Panc1 (cell line): Measurements from ENCODE around the gene ASB5. TPM values are rescaled to one million over a fixed set of nuclear protein-coding genes. Genes with fewer than 3 reads are reported as not detected.

Source experiments
- ATAC-seq: fragments of 200-7000 bp; cut with Tn5 transposase; 2 replicates; pipeline ENCODE4 v1.9.1; 2020; ENCODE audit warnings: mild to moderate bottlenecking, moderate library complexity
- BruUV-seq: library from RNA; stranded (reverse); fragments of 400-500 nt; replicated peaks from 2 replicates; lab custom pipeline; 2021; lab: Mats Ljungman, UMichigan
- CTCF ChIA-PET: fragments of 300-600 bp; sonication (Branson Sonifier 250); formaldehyde crosslinking; loops from one replicate; lab custom pipeline; 2022; ENCODE audit warnings: antibody characterized with exemption; lab: Charles Lee
- POLR2A ChIA-PET: fragments of 300-600 bp; sonication (Branson Sonifier 250); formaldehyde crosslinking; loops from one replicate; lab custom pipeline; 2022; ENCODE audit warnings: antibody characterized with exemption; lab: Charles Lee
- DNase-seq: peaks from one replicate; pipeline ENCODE4 v3.0.0-alpha.2; 2010; ENCODE audit warnings: low read depth, low spot score
- H3K27ac ChIP-seq: 2 replicates; pipeline ENCODE4 v1.5.1; 2011; ENCODE audit warnings: mild to moderate bottlenecking, low read length, inconsistent platforms
- H3K27me3 ChIP-seq: fragments of 200-500 bp; sonication (Bioruptor generic); 2 replicates; pipeline ENCODE4 v1.6.0; 2014; ENCODE audit warnings: low read length, inconsistent platforms; ENCODE audit not compliant: control insufficient read depth, insufficient read depth
- H3K36me3 ChIP-seq: fragments of 200-500 bp; sonication (Bioruptor generic); 2 replicates; pipeline ENCODE4 v1.5.1; 2014; ENCODE audit warnings: inconsistent platforms, mild to moderate bottlenecking, low read length, moderate library complexity; ENCODE audit not compliant: control insufficient read depth, insufficient read depth
- H3K4me1 ChIP-seq: 2 replicates; pipeline ENCODE4 v1.5.1; 2011; ENCODE audit warnings: inconsistent platforms, mild to moderate bottlenecking, low read length, moderate library complexity; ENCODE audit not compliant: control insufficient read depth, insufficient read depth
- H3K4me3 ChIP-seq, 2 experiments: 2 replicates each; pipeline ENCODE4 v1.5.1; 2011 to 2012; ENCODE audit warnings: low read depth in 2 of 2, low read length in 2 of 2, mild to moderate bottlenecking in 2 of 2, inconsistent platforms in 1 of 2, moderate library complexity in 1 of 2
- H3K9me3 ChIP-seq: fragments of 200-500 bp; sonication (Bioruptor generic); 2 replicates; pipeline ENCODE4 v1.5.1; 2014; ENCODE audit warnings: low read depth, mild to moderate bottlenecking, inconsistent platforms, low read length, moderate library complexity; ENCODE audit not compliant: control insufficient read depth, insufficient read depth
- POLR2AphosphoS5 ChIP-seq: IDR thresholded peaks from 2 replicates; pipeline ENCODE4 v1.6.1; 2012; ENCODE audit warnings: mild to moderate bottlenecking, low read depth, low read length, moderate library complexity
- SIN3A ChIP-seq: IDR thresholded peaks from 2 replicates; pipeline ENCODE4 v1.6.1; 2012; ENCODE audit warnings: low read depth, mild to moderate bottlenecking, low read length, moderate library complexity, borderline replicate concordance; ENCODE audit not compliant: insufficient read depth
- TCF7L2 ChIP-seq: IDR thresholded peaks from 2 replicates; pipeline ENCODE4 v1.6.1; 2011; ENCODE audit warnings: mild to moderate bottlenecking, low read depth, low read length, inconsistent platforms
- in situ Hi-C: cut with HindIII; loops from 2 replicates; pipeline ENCODE4 v1.10.0; 2016; ENCODE audit warnings: low sequenced_read_pairs, low pct_unique_long_range_greater_than_20kb
- intact Hi-C: fragments of 100-400 bp; cut with micrococcal nuclease; formaldehyde crosslinking; loops from one replicate; pipeline ENCODE4 v1.10.0; 2022; ENCODE audit not compliant: unreplicated experiment
- total RNA-seq: library from RNA; stranded (reverse); gene quantifications from one replicate; pipeline ENCODE4 v1.2.1, GENCODE V29; 2021; ENCODE audit not compliant: unreplicated experiment
- TF ChIP-seq, protein P1 (sequence below), 2 experiments: IDR thresholded peaks; 2 replicates each; pipeline ENCODE4 v1.6.1; 2011 to 2012; ENCODE audit warnings: low read depth in 2 of 2, control low read depth in 1 of 2, low read length in 1 of 2, mild to moderate bottlenecking in 1 of 2, moderate library complexity in 1 of 2; ENCODE audit not compliant: insufficient read depth in 1 of 2
- TF ChIP-seq, protein P2 (sequence below): fragments of 450-650 bp; IDR thresholded peaks from 2 replicates; pipeline ENCODE4 v1.5.1; 2017; ENCODE audit warnings: mild to moderate bottlenecking

ASB5 gene
- total RNA-seq, 1 experiment from 2014 or later: not detected

DNA sequence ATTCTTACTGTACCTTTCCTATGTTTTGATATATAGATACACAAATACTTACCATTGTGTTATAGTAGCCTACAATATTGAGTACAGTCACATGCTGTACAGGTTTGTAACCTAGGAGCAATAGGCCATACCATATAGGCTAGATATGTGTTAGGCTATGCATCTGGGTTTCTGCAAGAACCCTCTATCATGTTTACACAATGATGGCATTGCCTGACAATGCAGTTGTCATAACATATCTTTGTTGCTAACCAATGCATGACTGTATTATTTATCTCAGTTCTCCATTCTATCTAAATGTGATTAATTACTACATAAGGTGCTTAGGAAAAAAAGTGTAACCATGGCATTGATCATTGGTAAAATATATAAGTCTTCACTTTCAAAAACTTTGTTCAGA is 40.8 kb upstream of the ASB5 start:
- CTCF ChIA-PET: no interaction called here
- in situ Hi-C loops: no loop called here

DNA sequence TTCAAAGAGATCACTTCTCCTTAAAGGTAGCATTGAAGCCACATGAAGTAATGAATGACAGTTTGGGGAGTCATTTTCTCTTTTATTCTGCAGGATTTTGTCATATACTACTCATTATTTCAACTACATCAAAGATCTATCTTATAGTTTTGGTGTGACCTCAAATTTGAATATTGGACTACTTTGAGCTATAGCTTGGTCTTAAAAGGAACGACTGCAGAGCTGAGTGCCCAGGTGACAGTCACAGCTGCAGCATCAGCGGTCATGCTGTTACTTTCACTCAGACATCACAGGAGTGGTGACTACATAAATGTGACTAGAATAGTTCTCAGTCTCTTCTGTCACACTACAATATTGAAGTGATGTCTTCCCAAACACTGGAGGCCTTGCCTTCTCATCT is 40.0 kb upstream of the ASB5 start:
- H3K36me3 ChIP-seq: no peaks in the 10 kb centered on the region
- TF ChIP-seq SIN3A (no peak), POLR2AphosphoS5 (no peak), TCF7L2 (no peak)
- TF ChIP-seq, protein P1, sequence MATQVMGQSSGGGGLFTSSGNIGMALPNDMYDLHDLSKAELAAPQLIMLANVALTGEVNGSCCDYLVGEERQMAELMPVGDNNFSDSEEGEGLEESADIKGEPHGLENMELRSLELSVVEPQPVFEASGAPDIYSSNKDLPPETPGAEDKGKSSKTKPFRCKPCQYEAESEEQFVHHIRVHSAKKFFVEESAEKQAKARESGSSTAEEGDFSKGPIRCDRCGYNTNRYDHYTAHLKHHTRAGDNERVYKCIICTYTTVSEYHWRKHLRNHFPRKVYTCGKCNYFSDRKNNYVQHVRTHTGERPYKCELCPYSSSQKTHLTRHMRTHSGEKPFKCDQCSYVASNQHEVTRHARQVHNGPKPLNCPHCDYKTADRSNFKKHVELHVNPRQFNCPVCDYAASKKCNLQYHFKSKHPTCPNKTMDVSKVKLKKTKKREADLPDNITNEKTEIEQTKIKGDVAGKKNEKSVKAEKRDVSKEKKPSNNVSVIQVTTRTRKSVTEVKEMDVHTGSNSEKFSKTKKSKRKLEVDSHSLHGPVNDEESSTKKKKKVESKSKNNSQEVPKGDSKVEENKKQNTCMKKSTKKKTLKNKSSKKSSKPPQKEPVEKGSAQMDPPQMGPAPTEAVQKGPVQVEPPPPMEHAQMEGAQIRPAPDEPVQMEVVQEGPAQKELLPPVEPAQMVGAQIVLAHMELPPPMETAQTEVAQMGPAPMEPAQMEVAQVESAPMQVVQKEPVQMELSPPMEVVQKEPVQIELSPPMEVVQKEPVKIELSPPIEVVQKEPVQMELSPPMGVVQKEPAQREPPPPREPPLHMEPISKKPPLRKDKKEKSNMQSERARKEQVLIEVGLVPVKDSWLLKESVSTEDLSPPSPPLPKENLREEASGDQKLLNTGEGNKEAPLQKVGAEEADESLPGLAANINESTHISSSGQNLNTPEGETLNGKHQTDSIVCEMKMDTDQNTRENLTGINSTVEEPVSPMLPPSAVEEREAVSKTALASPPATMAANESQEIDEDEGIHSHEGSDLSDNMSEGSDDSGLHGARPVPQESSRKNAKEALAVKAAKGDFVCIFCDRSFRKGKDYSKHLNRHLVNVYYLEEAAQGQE (IDR thresholded peaks at IDR 0.05; ENCODE audit: insufficient read depth in 1 of 2, low read depth in 2 of 2, low read length in 1 of 2): no peak
- TF ChIP-seq, protein P2, sequence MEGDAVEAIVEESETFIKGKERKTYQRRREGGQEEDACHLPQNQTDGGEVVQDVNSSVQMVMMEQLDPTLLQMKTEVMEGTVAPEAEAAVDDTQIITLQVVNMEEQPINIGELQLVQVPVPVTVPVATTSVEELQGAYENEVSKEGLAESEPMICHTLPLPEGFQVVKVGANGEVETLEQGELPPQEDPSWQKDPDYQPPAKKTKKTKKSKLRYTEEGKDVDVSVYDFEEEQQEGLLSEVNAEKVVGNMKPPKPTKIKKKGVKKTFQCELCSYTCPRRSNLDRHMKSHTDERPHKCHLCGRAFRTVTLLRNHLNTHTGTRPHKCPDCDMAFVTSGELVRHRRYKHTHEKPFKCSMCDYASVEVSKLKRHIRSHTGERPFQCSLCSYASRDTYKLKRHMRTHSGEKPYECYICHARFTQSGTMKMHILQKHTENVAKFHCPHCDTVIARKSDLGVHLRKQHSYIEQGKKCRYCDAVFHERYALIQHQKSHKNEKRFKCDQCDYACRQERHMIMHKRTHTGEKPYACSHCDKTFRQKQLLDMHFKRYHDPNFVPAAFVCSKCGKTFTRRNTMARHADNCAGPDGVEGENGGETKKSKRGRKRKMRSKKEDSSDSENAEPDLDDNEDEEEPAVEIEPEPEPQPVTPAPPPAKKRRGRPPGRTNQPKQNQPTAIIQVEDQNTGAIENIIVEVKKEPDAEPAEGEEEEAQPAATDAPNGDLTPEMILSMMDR: no peak
- H3K27ac ChIP-seq: no peak overlapping the region
- CTCF ChIA-PET: no interaction called here
- no peak overlapping the region for H3K4me3 ChIP-seq
- POLR2A ChIA-PET: no interaction called here
- H3K27me3 ChIP-seq: no peaks in the 10 kb centered on the region
- H3K9me3 ChIP-seq: no peaks in the 10 kb centered on the region
- BruUV-seq: no TSS peak
- intact Hi-C loops (no loop called here), in situ Hi-C loops (no loop called here)
- no peak for DNase-seq
- H3K4me1 ChIP-seq: no peaks in the 10 kb centered on the region
- ATAC-seq: no peak

More for the DNA sequence above, 40.8 kb upstream of the ASB5 start:
- H3K4me3 ChIP-seq: no peak overlapping the region
- H3K27me3 ChIP-seq: no peaks in the 10 kb centered on the region
- no peak overlapping the region for H3K27ac ChIP-seq
- H3K36me3 ChIP-seq: no peaks in the 10 kb centered on the region
- H3K9me3 ChIP-seq: no peaks in the 10 kb centered on the region
- TF ChIP-seq SIN3A (no peak), POLR2AphosphoS5 (no peak), TCF7L2 (no peak)
- TF ChIP-seq, protein P1 (IDR thresholded peaks at IDR 0.05; ENCODE audit: insufficient read depth in 1 of 2, low read depth in 2 of 2, low read length in 1 of 2): no peak
- TF ChIP-seq, protein P2: no peak
- POLR2A ChIA-PET: no interaction called here
- ATAC-seq: no peak
- no TSS peak for BruUV-seq
- intact Hi-C loops: no loop called here
- no peaks in the 10 kb centered on the region for H3K4me1 ChIP-seq
- DNase-seq: no peak
